ENCODE measurements around the gene PDE9A. TPM values are rescaled to one million over a fixed set of nuclear protein-coding genes. Genes with fewer than 3 reads are reported as not detected.

Gene PDE9A
- total RNA-seq, 1 donor from 2014 or later: 20.7 TPM

GRCh38 chr21:42760951-42761751, 107.7 kb downstream of the PDE9A start:
- Mint-ChIP-seq H3K27me3 (ENCODE audit: unreplicated experiment) (peaks cover 7% of the 10 kb centered on the region), H3K4me3 (ENCODE audit: unreplicated experiment) (no peak overlapping the region), H3K4me1 (ENCODE audit: unreplicated experiment) (no peaks in the 10 kb centered on the region), H3K9me3 (ENCODE audit: unreplicated experiment) (no peaks in the 10 kb centered on the region), H3K27ac (ENCODE audit: unreplicated experiment) (no peak overlapping the region), H3K36me3 (ENCODE audit: low read depth, unreplicated experiment) (peaks cover 27% of the 10 kb centered on the region)
- TF ChIP-seq CTCF (IDR thresholded peaks at IDR 0.05; ENCODE audit: unreplicated experiment): no peak
- DNase-seq (ENCODE audit: low spot score): no peak

GRCh38 chr21:42761776-42762335, 108.4 kb downstream of the PDE9A start:
- H3K27ac Mint-ChIP-seq (ENCODE audit: unreplicated experiment): no peak overlapping the region
- no peak for DNase-seq (ENCODE audit: low spot score)
- no peaks in the 10 kb centered on the region for H3K9me3 Mint-ChIP-seq (ENCODE audit: unreplicated experiment)
- no peak for TF ChIP-seq CTCF (IDR thresholded peaks at IDR 0.05; ENCODE audit: unreplicated experiment)
- H3K4me3 Mint-ChIP-seq (ENCODE audit: unreplicated experiment): no peak overlapping the region
- peaks cover 30% of the 10 kb centered on the region for H3K36me3 Mint-ChIP-seq (ENCODE audit: low read depth, unreplicated experiment)
- H3K4me1 Mint-ChIP-seq (ENCODE audit: unreplicated experiment): no peaks in the 10 kb centered on the region
- peaks cover 7% of the 10 kb centered on the region for H3K27me3 Mint-ChIP-seq (ENCODE audit: unreplicated experiment)

- Mint-ChIP-seq H3K36me3 (ENCODE audit: low read depth, unreplicated experiment) (peaks cover 33% of the 10 kb centered on the region), H3K27ac (ENCODE audit: unreplicated experiment) (no peak overlapping the region), H3K9me3 (ENCODE audit: unreplicated experiment) (no peaks in the 10 kb centered on the region), H3K4me1 (ENCODE audit: unreplicated experiment) (no peaks in the 10 kb centered on the region), H3K4me3 (ENCODE audit: unreplicated experiment) (no peak overlapping the region), H3K27me3 (ENCODE audit: unreplicated experiment) (peaks cover 10% of the 10 kb centered on the region)
- DNase-seq (ENCODE audit: low spot score): no peak
- no peak for TF ChIP-seq CTCF (IDR thresholded peaks at IDR 0.05; ENCODE audit: unreplicated experiment)
Observed at GRCh38 chr21:42763581-42764442, 110.4 kb downstream of the PDE9A start.

- H3K4me1 Mint-ChIP-seq (ENCODE audit: unreplicated experiment): peaks cover 3% of the 10 kb centered on the region
- H3K27me3 Mint-ChIP-seq (ENCODE audit: unreplicated experiment): peaks cover 13% of the 10 kb centered on the region
- no peaks in the 10 kb centered on the region for H3K9me3 Mint-ChIP-seq (ENCODE audit: unreplicated experiment)
- H3K27ac Mint-ChIP-seq (ENCODE audit: unreplicated experiment): no peak overlapping the region
- no peak for DNase-seq (ENCODE audit: low spot score)
- H3K36me3 Mint-ChIP-seq (ENCODE audit: low read depth, unreplicated experiment): peaks cover 35% of the 10 kb centered on the region
- TF ChIP-seq CTCF (IDR thresholded peaks at IDR 0.05; ENCODE audit: unreplicated experiment): no peak
- H3K4me3 Mint-ChIP-seq (ENCODE audit: unreplicated experiment): no peak overlapping the region
Observed at GRCh38 chr21:42764443-42764760, 111.0 kb downstream of the PDE9A start.

All from endothelial cell (in vitro differentiated cells).